H1 (cell line): ENCODE results near the gene TRPM1. TPM values are rescaled to one million over a fixed set of nuclear protein-coding genes. Genes with fewer than 3 reads are reported as not detected.

Experiments used
- GTF2F1 ChIP-seq: IDR thresholded peaks from 2 replicates; pipeline ENCODE4 v1.6.1; 2012; ENCODE audit warnings: low read depth, low read length, improper control_type of control experiment, borderline replicate concordance
- SIRT6 ChIP-seq: IDR thresholded peaks from one replicate; pipeline ENCODE4 v1.7.1; 2012; ENCODE audit warnings: low read length, inconsistent platforms
- SP4 ChIP-seq: IDR thresholded peaks from 2 replicates; pipeline ENCODE4 v1.6.1; 2012; ENCODE audit warnings: low read length, inconsistent platforms
- polyA plus RNA-seq, 7 experiments: library from polyadenylated mRNA; depleted of rRNA in 3 of 7; stranded (reverse) in 5 of 7; unstranded in 2 of 7; fragments of >200 nt in 5 of 7; fragments of 200-250 nt in 2 of 7; gene quantifications; 1 replicate in 5 of 7; 2 replicates in 1 of 7; 4 replicates in 1 of 7; pipeline versions ENCODE4 v1.2.1 to v1.2.3, GENCODE V29; 2011 to 2013; ENCODE audit warnings: missing spikeins in 2 of 7, mixed read lengths in 2 of 7
- total RNA-seq: library from RNA; stranded (reverse); fragmentation: NEBNext Ultra II Directional; extraction: Animal tissue kit (Norgen Biotek cat#: 25700); gene quantifications from 2 replicates; pipeline ENCODE4 v1.2.1, GENCODE V29; 2021

Gene TRPM1
- total and polyA plus RNA-seq, 2 of the 8 experiments (the other 6 are each of a cell fraction or from before 2014, with no cell fraction given) = 0.05 TPM; not detected in 1

GRCh38 chr15:31037731-31038477, 63.6 kb downstream of the TRPM1 start (continued):
- TF ChIP-seq GTF2F1 = no peak
- no peak for TF ChIP-seq SP4
- no peak for TF ChIP-seq SIRT6
